NCI-H2196 (cell line): ENCODE data around the gene B3GNT9.
"Not testable (repeated sequence)": the region's sequence is repeated elsewhere in the genome, so short reads cannot be mapped to it uniquely, and the experiment has no call there.

Experiments used
- DNase-seq: peaks from one replicate; lab custom pipeline; 2025; ENCODE audit not compliant: unreplicated experiment; lab: John Stamatoyannopoulos, UW

Gene B3GNT9

DNA sequence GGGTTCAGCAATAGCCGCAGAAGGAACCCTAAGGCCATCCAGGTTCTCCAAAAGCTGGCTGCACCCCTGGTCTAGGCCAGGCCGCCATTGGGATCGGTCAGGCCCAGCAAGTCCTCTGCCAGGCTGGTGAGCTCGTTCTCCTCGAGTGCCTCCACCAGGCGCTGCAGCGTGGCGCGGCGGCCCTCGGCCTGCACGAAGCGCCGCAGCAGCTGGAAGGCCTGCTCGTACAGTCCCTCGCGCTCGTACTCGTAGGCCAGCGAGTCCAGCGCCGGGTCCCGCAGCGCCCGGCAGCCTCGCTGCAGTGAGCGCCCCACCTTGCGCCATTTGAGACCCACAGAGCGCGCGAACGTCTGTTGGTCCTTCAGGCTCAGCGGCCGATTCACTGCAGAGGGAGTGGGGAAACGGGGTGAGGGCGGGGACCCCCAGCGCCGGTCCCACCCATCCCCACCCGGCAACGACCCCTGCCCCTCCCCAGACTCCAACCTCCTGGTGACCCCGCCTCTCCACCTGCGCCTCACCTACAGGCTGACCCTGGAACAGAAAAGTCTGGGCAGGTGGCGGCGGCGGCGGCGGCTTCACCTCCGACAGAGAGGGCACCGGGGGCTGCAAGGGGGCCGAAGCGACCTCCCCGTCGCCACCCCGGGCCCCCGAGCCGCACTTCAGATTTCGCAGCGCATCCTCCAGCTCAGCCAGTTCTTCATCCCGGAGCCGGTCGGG is 3.9 kb upstream of the B3GNT9 start:
- DNase-seq: no peak

DNA sequence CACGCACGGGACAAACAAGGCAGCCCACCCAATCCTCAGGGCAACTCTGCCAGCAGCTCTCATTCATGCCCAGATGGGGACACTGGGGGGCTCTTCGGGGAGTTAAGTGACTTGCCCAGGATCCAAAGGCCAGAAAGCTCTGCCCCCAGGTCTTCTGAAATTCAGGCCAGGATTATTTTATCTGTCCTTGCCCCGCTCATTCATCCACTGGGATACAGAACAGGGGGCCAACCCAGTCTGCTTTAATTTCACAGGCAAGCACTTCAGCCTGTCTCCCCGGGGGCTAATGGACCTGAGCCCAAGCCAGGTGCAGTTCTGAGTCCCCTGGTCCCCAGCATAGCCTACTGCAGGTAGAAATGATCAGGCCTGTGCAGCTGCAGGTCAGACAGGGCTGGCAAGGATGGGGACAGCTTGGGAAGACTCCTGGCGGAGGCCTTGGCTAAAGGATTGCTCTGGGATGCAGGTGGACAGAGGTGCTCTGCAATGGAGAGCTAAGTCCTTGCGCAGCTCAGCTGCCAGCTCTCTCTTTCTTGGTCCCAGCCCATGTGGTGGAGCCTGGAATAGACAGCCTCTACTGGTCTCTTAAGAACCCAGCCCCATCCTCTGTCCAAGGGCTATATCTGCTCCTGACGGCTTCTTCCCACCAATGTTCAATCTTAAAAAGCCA is 766 bp upstream of the B3GNT9 start:
- DNase-seq: no peak

DNA sequence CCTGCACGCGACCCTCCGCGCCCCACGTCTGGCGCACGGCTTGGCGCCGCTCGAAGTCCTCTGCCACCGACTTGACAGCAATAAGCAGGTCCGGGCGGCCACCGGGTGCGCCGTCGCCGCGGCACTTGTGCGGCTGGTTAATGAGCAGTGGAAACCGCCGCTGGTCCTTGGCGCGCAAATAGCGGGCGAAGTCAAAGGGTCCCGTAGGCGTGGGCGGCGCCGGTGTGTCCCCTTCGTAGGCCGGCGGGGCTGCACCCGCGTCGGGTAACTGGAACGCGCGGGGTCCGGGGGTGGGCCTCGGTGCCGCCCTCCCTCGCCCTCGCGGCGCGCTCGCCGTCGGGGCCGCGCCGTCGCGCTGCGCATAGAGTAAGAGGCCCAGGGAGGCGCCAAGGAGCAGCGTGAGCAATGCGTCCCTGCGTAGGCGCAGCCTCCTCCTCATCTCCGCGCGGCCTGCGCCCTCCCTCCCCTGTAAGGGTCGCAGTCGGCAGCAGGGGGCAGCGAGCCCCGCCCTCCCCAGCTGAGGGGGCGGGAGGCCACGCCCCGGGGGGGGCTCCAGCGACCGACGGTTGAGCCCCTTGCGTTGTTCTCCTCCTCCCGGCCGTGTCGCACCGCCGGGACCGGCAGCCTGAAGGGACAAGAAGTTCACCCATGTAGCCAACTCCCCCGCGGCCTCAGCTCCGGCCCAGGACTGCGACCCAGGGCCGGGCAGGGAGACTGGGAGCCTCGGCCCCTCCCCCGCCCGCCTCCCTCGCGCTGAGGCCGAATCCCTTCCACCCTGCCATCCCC is 558 bp downstream of the B3GNT9 start:
- peak; percentile 37 for DNase-seq

DNA sequence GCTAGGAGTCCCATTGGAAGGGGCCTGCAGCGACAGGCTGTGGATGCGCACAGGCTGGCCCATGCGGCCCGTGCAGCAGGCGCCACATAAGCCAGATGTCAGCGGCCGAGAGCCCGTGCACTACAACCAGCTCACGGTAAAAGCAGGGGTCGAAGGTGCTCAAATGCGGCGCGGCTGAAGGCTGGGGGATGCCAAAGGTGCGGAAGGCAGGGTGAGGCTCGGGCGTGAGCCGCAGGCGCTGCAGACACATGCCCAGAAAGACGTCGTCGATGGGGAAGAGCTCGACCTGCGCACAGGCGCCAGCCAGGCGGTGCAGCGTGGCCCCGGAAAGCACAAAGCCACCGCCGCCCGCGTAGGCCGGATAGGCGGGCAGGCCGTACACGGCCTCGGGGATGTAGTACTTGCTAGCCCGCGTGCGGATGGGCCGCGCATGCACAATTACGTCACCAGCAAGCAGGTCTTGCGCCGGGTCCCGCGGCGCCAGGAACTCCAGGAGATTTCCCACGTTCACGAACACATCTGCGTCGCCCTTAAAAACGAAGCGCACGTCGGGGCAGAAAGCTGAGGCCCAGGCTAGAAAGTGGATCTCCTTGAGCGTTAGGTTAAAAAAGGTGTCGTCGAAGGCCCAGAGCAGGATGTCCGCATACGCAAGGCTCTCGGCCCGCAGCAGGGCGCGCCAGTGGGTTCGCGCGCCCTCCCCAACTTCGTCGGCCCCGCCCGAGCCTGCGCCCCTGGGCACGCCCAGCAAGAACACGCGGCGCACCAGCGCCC is 1.3 kb downstream of the B3GNT9 start:
- DNase-seq: no peak

DNA sequence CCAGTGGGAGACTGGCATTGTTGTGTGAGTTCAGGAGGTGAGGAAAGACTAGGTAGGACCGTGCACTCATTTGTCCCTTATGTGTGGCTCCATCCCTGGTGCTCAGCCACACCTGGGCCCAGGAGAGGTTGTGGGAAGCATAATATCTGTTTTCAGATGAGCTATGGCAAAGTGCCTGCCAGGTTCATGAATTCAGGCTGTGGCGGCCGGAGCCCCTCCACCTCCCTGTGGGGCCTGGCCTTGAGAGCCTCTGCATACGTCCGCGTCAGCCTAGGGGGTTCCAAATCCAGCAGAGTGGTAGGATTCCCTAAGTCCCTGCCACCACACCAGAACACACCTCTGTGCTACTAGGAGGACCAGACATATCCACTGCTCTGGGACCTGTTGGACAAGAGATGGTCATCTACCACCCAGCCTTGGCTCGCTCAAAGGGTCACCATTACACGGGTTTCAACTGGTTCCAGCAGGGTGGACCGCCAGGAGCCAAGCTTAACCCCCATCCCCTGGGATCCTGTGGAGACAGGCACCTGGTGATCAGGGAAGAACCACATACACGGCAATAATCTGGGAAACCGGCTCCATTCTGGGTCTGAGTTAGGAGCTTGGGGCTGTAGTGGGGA is 2.0 kb downstream of the B3GNT9 start:
- no peak for DNase-seq

DNA sequence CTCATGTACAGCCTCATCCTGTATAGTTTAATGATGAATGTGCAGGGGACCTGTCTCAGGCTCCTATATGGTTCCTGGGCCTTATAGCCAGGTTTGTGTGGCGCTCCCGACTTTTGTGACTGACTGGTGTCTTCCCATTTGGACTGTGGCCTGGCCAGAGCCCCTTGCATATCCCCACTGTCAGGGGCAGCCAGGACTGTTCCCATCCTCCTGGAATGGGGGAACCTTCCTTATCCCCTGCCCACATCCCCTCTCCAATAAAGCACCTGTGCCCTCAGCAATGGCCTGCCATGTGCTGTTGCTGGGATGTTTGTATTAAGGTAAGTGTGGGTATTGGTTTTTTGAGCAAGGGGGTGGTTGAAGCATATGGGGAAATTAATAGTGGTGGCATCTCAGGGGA is 2.6 kb downstream of the B3GNT9 start:
- no peak for DNase-seq

DNA sequence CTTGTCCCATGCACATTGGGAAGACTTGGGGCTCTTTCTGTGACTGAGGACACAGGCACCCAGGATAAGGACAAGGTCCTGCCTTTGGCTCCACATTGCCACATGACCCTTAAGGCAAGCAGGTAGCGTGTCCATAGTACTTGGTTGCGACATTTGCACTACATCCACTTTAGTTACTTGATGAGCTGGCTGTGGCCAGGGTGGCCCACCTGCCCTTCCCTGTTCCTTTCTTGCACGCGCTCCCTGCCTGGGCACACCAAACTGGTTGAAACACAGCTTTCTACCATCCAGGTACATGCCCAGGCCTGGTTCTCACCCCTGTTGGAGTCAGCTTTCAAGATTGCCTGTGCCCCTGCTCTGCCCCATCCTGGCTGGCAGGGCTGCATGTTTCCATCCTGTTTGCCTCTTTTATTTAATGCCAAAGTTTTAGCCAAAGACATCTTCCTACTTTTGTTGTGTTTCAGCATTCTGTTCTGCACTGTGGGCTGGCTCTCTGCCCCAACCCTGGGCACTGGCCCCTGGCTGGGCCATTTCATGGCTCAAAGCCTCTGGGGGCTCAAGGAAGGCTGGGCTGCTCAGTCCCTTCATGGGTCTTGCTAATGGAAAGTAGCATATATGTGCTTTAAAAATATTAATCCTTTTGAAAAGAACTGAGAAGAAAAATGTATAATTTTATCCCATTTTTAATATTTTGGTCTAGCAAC is 3.2 kb downstream of the B3GNT9 start:
- DNase-seq: no peak

DNA sequence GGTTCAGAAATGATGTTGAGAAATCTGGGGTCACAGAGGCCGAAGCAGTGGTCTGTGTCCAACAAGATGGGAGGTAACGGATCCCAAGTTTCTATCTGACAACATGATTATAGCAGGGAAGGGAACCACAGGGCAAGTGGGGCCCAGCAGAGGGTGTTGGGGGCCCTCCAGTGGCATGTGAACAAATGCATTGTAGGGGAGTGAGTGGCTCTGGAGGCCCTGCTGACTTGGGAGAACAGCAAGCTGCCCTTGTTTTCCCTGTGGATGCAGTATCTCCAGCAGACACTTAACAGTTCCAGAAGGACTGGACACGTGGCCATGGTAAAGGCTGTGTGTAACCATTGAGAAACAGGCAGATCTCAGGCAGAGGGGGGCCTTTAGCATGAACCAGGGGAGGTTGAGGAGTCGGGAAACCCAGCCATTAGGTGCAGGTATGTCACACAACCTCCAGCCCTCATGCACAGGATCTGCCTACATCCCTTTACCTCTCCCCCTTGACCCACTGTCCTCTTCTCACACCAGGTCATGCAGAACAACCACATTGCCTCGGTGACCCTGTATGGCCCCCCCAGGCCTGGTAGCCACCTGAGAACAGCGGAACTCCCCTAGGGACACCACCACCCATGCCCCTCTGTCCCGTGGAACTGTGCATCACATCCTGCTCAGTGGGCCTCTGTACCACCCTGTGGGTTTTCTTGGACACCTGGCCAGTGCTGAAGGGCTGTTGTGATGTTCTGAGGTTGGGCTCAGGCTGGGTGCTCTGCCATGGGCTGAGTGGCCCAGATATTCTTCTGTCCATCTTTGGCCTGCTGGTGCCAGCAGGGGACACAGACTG is 4.1 kb downstream of the B3GNT9 start:
- no peak for DNase-seq

DNA sequence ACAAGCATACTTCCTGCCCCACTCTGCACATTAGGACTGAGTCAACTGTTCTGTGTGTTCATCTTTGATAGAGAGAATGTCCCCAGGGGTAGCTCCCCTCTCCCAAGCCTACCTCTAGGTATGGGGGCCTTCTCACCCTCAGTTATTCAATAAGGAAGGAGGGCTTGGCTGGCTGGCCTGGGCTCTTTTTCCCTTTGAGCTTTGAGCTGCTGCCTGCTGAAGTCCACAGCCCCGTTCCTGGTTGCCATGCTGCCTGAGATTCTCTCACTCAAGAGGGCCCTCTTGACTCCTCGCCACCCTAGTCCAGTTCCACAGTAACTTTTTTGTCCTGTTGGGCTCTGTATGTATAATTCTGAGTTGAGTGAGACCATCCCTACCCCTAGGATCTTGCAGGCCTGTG is 5.1 kb downstream of the B3GNT9 start:
- DNase-seq: no peak

DNA sequence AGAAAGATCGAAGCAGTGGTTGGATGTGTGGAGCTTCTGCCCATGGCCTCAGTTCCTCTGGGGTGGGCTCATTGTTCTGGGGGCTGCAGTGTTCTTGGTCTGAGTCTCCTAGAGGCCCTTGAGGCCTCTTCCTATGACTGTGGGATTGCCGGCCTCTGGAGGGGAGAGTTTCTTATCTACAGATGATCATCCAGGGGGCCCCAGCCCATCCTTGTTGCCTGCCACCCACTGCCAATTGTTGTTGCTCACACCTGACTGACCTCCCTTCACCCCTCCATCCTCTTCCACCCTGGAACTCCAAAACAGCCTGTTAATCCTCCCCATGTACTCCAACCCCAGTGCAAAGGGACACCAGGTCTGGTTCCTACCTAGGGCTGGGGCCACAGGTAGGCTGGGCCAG is 5.9 kb downstream of the B3GNT9 start:
- DNase-seq: no peak

DNA sequence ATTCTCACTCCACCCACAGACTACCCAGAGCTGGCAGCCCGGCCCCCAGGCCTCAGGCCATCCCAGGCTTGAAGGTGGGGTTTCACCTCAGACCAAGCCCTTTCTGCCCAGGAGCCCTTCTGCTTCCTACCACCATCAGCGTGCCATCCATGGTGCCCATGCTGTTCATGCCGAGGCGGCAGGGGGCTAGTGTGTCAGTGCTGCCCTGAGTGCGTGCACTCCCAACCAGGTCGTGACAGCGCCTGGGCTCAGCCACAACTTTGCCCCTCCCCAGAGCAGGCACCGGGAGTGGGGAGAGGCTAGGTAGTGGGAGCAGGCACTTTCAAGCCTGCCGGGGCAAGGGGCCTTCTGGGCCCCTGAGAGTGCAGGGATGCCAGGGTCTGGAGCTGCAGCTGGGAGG is 8.5 kb downstream of the B3GNT9 start:
- no peak for DNase-seq

DNA sequence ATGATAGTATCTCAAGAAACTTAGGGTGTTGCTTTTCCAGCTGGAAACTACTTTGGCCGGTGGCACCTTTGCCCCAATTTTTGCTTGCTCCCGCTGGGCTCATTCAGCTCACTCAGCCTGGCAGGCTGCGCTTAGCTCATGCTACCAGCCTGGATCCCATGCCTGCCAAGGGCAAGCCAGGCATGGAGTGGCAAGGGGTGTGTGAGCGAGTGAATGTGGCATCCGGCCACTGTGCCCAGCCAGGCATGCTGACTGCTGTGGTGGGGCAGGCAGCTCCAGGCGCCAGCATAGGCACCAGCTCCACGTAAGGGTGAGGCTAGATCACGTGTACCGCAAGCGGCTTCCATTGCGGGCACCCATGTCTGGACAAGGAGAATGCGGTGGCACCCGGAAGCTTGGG is 9.4 kb downstream of the B3GNT9 start:
- no peak for DNase-seq

DNA sequence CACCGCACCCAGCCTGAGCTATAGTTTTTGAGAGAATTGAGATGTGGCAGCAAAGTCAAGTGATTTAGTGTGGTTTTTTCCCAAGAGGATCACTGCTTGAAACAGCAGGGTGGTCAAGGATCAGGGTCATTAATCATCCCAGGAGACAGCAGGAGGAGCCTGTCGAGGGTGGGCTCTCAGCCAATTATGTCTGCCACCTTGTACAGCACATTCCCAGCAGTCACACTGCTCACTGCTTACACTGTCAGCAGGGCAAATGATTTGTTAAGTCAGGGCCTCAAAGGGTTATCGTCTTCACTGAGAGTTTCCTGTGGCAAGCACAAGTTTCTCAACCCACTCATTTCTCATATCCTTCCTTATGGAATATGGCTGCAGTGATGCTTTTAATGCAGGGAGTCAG is 13.2 kb downstream of the B3GNT9 start:
- no peak for DNase-seq

DNA sequence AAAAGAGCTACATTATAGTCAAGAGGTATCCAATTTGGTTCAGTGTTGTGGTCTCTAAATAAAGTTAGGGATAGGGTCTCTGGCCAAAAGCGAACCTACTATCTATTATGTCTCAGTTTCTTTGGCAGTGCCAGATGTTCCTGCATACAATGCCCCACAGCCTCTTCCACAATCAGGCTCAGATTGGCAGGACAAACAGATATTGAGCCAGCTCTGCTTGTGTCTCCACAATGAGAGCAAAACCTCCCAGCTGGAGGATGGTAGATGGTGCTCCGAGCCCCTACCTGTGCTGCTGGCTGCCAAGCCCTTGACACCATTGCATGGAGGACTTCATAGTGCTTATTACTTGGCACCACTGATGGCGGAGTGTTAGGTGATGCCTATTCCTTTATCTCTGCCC is 21.4 kb downstream of the B3GNT9 start:
- DNase-seq: no peak

DNA sequence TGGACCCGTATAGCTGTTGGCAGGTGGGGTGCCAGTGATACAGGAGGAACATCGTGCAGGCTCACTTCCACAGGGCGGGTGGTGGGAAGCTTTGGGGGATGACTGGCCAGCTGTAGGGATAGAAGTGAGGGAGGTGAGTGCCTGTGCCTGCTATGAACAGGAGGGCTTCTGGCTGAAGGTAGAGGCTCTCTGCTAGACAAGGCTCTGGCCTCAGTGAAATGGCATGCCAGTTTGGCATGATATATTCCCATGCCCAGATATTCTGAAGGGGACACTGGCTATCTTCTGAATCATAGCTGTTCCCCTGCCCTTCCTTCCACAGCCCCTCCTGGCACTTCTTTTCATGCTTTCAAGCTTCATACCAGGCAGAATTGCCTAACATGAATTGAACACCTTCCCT is 21.9 kb downstream of the B3GNT9 start:
- no peak for DNase-seq

DNA sequence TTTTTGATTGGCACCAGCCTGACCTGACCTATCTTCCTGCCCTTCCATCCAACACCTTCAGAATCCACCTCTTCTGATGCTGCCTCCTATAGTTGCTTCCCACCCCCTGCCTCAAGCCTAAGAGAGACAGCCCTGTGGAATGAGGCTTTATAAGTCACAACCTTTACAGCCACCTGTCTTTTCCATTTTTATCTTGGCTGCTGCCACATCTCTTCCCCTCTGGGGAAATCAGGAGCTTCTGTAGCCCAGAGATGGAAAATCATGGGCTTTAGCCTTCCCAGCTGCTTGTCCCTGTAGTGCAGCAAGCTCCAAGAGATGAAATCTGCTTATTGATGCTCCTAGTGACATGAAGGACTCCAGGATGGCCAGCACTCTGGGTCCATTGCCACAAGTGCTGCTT is 22.4 kb downstream of the B3GNT9 start:
- no peak for DNase-seq

DNA sequence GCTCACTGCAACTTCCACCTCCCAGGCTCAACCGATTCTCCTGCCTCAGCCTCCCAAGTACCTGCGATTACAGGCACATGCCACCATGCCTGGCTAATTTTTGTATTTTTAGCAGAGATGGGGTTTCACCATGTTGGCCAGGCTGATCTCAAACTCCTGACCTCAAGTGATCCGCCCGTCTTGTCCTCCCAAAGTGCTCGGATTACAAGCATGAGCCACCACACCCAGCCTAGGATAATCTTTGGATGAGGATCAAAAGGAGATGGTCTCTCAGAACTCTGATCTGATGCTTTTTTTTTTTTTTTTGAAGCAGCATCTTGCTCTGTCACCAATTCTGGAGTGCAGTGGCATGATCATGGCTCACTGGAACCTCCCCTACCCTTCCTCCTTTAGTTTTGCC is 28.0 kb downstream of the B3GNT9 start:
- not testable (repeated sequence) for DNase-seq

DNA sequence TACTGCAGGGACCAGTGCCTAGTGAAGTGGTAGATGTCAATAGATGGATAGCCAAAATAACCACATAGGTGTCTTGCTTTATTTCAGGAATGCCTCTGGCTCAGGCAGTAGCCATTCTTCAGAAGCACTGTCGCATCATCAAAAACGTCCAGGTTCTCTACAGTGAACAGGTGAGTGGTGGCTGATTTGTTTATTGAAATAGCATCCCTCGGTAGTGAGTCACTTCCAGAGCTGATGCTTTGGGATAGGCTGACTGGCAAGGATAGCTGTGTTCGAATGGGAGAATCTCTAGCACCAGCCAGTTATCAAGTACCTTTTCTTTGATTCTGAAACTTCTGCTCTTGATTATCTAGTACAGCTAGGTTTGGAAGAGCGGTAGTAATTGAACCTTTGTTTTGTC is 30.8 kb downstream of the B3GNT9 start:
- DNase-seq: no peak

DNA sequence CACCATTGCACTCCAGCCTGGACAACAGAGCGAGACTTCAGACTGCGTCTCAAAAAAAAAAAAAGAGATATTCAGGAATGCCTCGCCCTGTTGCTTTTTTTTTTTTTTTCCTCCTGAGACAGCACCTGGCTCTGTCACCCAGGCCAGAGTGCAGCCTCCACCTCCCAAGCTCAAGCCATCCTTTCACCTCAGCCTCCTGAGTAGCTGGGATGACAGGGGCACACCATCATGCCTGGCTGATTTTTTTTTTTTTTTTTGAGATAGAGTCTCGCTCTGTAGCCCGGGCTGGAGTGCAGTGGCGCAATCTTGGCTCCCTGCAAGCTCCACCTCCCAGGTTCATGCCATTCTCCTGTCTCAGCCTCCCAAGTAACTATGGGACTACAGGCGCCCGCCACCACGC is 33.1 kb downstream of the B3GNT9 start:
- DNase-seq: no peak
